ENCODE data around the gene CACNG1.

DNA sequence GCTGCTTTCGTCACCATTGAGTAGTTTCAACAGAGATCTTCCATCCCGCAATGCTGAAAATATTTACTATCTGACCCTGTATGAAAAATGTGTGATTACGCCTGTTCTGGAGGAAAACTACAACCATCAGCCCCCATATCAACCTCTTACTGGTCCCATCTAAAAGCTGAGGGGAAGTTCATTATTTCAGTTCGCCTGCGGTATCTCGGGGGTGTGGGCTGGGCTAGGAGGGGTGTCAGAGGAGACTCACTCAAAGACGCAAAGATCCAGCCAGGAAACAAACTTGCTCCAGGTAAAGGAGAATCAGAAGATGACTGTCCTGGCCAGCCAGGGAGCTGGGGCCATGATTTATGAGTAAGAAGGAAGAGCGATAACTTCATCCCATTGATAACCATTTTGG lies 13.7 kb downstream of the CACNG1 start:
- no peak for TF ChIP-seq POLR2A (IDR thresholded peaks at IDR 0.05; ENCODE audit: low read length)
- TF ChIP-seq GATA1 (IDR thresholded peaks at IDR 0.05; ENCODE audit: low read depth, low read length), result no peak

Measured in erythroblast (primary cell).